OCI-LY1 (cell line): ENCODE data around the gene LTO1.

Experiments used
- H2AFZ ChIP-seq: fragments of 200-600 bp; sonication (generic), shearing (Covaris generic); 2 replicates; pipeline ENCODE4 v1.6.0; 2014; ENCODE audit warnings: antibody characterized with exemption, mild to moderate bottlenecking, low read length
- H3F3A ChIP-seq: fragments of 200-600 bp; sonication (generic), shearing (Covaris generic); 2 replicates; pipeline ENCODE4 v1.6.0; 2014; ENCODE audit warnings: mild to moderate bottlenecking, antibody characterized with exemption, low read length, moderate library complexity; ENCODE audit not compliant: insufficient read depth
- H3K27ac ChIP-seq: fragments of 200-600 bp; sonication (generic); 2 replicates; pipeline ENCODE4 v1.5.1; 2014; ENCODE audit warnings: low read length, mixed run types, mild to moderate bottlenecking, low read depth; ENCODE audit not compliant: poor library complexity, severe bottlenecking
- H3K27me3 ChIP-seq: fragments of 200-600 bp; sonication (generic); 2 replicates; pipeline ENCODE4 v1.6.0; 2014; ENCODE audit warnings: antibody characterized with exemption, mild to moderate bottlenecking, low read length, moderate library complexity; ENCODE audit not compliant: insufficient read depth
- H3K36me3 ChIP-seq: fragments of 200-600 bp; sonication (generic); 2 replicates; pipeline ENCODE4 v1.6.1; 2014; ENCODE audit warnings: mild to moderate bottlenecking, antibody characterized with exemption, low read length, moderate library complexity, mixed read lengths; ENCODE audit not compliant: insufficient read depth
- H3K4me1 ChIP-seq: fragments of 200-600 bp; sonication (generic); 2 replicates; pipeline ENCODE4 v1.5.1; 2014; ENCODE audit warnings: mild to moderate bottlenecking, low read length, moderate library complexity; ENCODE audit not compliant: insufficient read depth, severe bottlenecking
- H3K4me2 ChIP-seq: fragments of 200-600 bp; sonication (generic), shearing (Covaris generic); 2 replicates; pipeline ENCODE4 v1.6.1; 2014; ENCODE audit warnings: low read length
- H3K4me3 ChIP-seq: fragments of 200-600 bp; sonication (generic); 2 replicates; pipeline ENCODE4 v1.5.1; 2014; ENCODE audit warnings: low read length, low read depth, mild to moderate bottlenecking, mixed read lengths; ENCODE audit not compliant: poor library complexity, severe bottlenecking
- H3K79me2 ChIP-seq: fragments of 200-600 bp; shearing (Covaris generic); 2 replicates; pipeline ENCODE4 v1.6.1; 2016; ENCODE audit warnings: mixed run types, low read length, mixed read lengths; ENCODE audit not compliant: insufficient read depth
- H3K9ac ChIP-seq: fragments of 200-600 bp; sonication (generic), shearing (Covaris generic); 2 replicates; pipeline ENCODE4 v1.6.1; 2014; ENCODE audit warnings: mild to moderate bottlenecking, low read length, mixed read lengths
- H3K9me2 ChIP-seq: fragments of 200-600 bp; sonication (generic), shearing (Covaris generic); 2 replicates; pipeline ENCODE4 v1.6.1; 2014; ENCODE audit warnings: low read depth, mild to moderate bottlenecking, low read length, mixed read lengths
- H3K9me3 ChIP-seq: fragments of 200-600 bp; shearing (Covaris generic); 2 replicates; pipeline ENCODE4 v1.6.1; 2014; ENCODE audit warnings: low read length, mixed read lengths
- H4K20me1 ChIP-seq: fragments of 200-600 bp; sonication (generic), shearing (Covaris generic); 2 replicates; pipeline ENCODE4 v1.6.0; 2016; ENCODE audit warnings: mild to moderate bottlenecking, low read length; ENCODE audit not compliant: insufficient read depth
- CTCF ChIP-seq: fragments of 200-600 bp; sonication (generic), shearing (Covaris generic); IDR thresholded peaks from 2 replicates; pipeline ENCODE4 v1.5.1; 2017; ENCODE audit warnings: mild to moderate bottlenecking, antibody characterized with exemption, low read length, moderate library complexity, mixed read lengths
- EZH2 ChIP-seq: fragments of 200-600 bp; sonication (generic), shearing (Covaris generic); IDR thresholded peaks from 2 replicates; pipeline ENCODE4 v1.8.0; 2017; ENCODE audit warnings: borderline replicate concordance, mixed run types, mild to moderate bottlenecking, antibody characterized with exemption, low read length, moderate library complexity, mixed read lengths

LTO1 gene

GRCh38 chr11:69657456-69657910 lies 17.7 kb downstream of the LTO1 start:
- H4K20me1 ChIP-seq, result no peaks in the 10 kb centered on the region
- H3F3A ChIP-seq, result no peaks in the 10 kb centered on the region
- no peak overlapping the region for H3K4me3 ChIP-seq
- TF ChIP-seq EZH2 (no peak), CTCF (no peak)
- no peaks in the 10 kb centered on the region for H3K27me3 ChIP-seq
- H3K36me3 ChIP-seq, result no peaks in the 10 kb centered on the region
- no peaks in the 10 kb centered on the region for H3K9me2 ChIP-seq
- no peak overlapping the region for H2AFZ ChIP-seq
- no peaks in the 10 kb centered on the region for H3K4me1 ChIP-seq
- H3K9ac ChIP-seq, result no peak overlapping the region
- no peak overlapping the region for H3K27ac ChIP-seq
- no peak overlapping the region for H3K4me2 ChIP-seq
- H3K79me2 ChIP-seq, result no peaks in the 10 kb centered on the region
- H3K9me3 ChIP-seq, result no peaks in the 10 kb centered on the region

DNA sequence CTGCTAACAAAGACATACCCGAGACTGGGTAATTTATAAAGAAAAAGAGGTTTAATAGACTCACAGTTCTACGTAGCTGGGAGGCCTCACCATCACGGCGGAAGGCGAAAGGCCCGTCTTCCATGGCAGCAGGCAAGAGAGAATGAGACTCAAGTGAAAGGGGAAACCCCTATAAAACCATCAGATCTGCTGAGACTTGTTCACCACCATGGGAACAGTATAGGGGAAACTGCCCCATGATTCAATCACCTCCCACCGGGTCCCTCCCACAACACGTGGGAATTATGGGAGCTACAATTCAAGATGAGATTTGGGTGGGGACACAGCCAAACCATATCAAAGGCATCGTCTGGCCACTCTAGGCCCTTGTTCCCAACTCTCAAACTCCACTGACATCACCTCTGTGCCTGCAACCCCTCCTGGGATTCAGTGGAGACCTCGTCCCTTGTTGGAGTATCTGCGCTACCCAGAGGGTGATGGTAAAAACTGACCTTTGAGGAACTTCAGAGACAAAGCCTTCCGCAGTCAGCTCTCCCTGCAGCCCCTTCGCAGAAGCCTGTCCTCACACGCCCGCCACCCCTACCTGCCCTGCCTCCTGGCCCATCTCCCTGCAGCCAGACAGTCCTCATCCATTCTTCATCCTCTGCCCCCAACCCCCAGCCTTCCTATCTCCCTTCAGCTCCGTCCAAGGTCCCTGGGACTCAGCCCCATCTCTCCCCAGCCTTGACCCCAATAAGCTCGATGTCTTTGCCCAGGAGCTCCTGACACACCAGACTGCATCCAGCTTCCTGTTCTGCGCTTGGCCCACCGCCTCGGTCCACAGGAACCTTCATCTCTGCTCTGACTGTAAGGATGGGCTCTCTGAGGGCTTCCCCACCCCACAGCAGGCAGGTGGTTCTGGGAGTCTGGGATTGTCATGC lies 18.4 kb downstream of the LTO1 start:
- Histone ChIP-seq H3K4me2 (no peak overlapping the region), H3K27ac (no peak overlapping the region), H3F3A (no peaks in the 10 kb centered on the region), H2AFZ (no peak overlapping the region), H3K4me1 (no peaks in the 10 kb centered on the region), H3K79me2 (no peaks in the 10 kb centered on the region), H3K4me3 (no peak overlapping the region), H3K27me3 (no peaks in the 10 kb centered on the region), H4K20me1 (no peaks in the 10 kb centered on the region), H3K9me2 (no peaks in the 10 kb centered on the region), H3K36me3 (no peaks in the 10 kb centered on the region), H3K9ac (no peak overlapping the region), H3K9me3 (no peaks in the 10 kb centered on the region)
- TF ChIP-seq CTCF (no peak), EZH2 (no peak)

GRCh38 chr11:69655479-69656428 lies 19.4 kb downstream of the LTO1 start:
- Histone ChIP-seq H3K27me3 (no peaks in the 10 kb centered on the region), H3K4me2 (no peak overlapping the region), H3F3A (no peaks in the 10 kb centered on the region), H3K9me2 (no peaks in the 10 kb centered on the region), H3K79me2 (no peaks in the 10 kb centered on the region), H3K27ac (no peak overlapping the region), H3K4me1 (no peaks in the 10 kb centered on the region), H4K20me1 (no peaks in the 10 kb centered on the region), H3K9me3 (no peaks in the 10 kb centered on the region), H3K4me3 (no peak overlapping the region), H3K9ac (no peak overlapping the region), H3K36me3 (no peaks in the 10 kb centered on the region), H2AFZ (no peak overlapping the region)
- TF ChIP-seq EZH2, result no peak
- TF ChIP-seq CTCF, result no peak
